Stomach (tissue), 4 donors: ENCODE measurements around the gene MAN2A1.

Experiments used
- EP300 ChIP-seq: sonication (generic); formaldehyde crosslinking; IDR thresholded peaks from one replicate; pipeline ENCODE4 v1.6.1; 2017; ENCODE audit warnings: antibody characterized with exemption
- TF ChIP-seq, protein P1 (sequence below), 7 experiments: fragments of 450-650 bp in 4 of 7; fragments of 200-600 bp in 3 of 7; sonication (generic) in 3 of 7; IDR thresholded peaks; one replicate each; pipeline ENCODE4 v1.5.1; 2016 to 2019; ENCODE audit warnings: antibody characterized with exemption in 7 of 7, control low read depth in 2 of 7, mild to moderate bottlenecking in 1 of 7

GRCh38 chr5:109701252-109701651, 11.5 kb downstream of the MAN2A1 start:
- TF ChIP-seq, protein P1, sequence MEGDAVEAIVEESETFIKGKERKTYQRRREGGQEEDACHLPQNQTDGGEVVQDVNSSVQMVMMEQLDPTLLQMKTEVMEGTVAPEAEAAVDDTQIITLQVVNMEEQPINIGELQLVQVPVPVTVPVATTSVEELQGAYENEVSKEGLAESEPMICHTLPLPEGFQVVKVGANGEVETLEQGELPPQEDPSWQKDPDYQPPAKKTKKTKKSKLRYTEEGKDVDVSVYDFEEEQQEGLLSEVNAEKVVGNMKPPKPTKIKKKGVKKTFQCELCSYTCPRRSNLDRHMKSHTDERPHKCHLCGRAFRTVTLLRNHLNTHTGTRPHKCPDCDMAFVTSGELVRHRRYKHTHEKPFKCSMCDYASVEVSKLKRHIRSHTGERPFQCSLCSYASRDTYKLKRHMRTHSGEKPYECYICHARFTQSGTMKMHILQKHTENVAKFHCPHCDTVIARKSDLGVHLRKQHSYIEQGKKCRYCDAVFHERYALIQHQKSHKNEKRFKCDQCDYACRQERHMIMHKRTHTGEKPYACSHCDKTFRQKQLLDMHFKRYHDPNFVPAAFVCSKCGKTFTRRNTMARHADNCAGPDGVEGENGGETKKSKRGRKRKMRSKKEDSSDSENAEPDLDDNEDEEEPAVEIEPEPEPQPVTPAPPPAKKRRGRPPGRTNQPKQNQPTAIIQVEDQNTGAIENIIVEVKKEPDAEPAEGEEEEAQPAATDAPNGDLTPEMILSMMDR (IDR thresholded peaks at IDR 0.05) = no peak
- no peak for TF ChIP-seq EP300
